ENCODE measurements around the gene BACE2.

- TF ChIP-seq CTCF (IDR thresholded peaks at IDR 0.05; ENCODE audit: borderline replicate concordance, extremely low read depth, low read length, poor library complexity, severe bottlenecking) = no peak
- TF ChIP-seq EZH2 (IDR thresholded peaks at IDR 0.05; ENCODE audit: borderline replicate concordance, low read depth, low read length, severe bottlenecking) = no peak
Observed at GRCh38 chr21:41153443-41153842, 14.5 kb upstream of the BACE2 start.
